ENCODE measurements around the gene EMC8. TPM values are rescaled to one million over a fixed set of nuclear protein-coding genes. Genes with fewer than 3 reads are reported as not detected.

The EMC8 gene
- polyA plus RNA-seq, 1 donor (not counting 4 experiments of a cell fraction or from before 2014, with no cell fraction given) = 38.5 TPM

DNA sequence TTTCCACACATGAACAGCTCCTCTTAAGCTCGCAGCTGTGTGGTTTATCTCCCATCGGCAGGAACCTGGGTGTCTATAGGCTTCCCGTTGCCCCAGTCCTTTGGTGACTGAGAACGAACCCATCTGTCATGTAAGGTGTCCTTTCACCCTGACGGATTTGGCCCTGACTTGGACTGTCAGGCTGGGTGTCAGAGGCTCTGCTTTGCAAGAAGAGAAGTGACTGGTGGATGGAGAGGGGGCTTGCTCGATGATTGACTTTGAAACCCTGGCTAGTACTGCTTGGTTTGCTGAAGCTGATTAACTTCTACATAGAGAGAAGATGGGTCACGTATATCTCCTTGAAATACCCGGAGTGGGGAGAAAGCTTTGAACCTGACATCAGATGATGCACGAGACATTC lies 43.1 kb upstream of the EMC8 start:
- Histone ChIP-seq H3K9ac (ENCODE audit: control insufficient read depth, extremely low read depth, insufficient read depth, low read length) (no peak overlapping the region), H2AFZ (ENCODE audit: control insufficient read depth, low read length) (no peak overlapping the region), H3K9me3 (ENCODE audit: control insufficient read depth, low read depth, low read length) (no peaks in the 10 kb centered on the region), H3K4me1 (ENCODE audit: control insufficient read depth, extremely low read depth, insufficient read depth, low read length) (no peaks in the 10 kb centered on the region), H3K27me3 (ENCODE audit: control insufficient read depth, extremely low read depth, insufficient read depth, low read length) (no peaks in the 10 kb centered on the region), H3K27ac (ENCODE audit: control insufficient read depth, insufficient read depth, low read length) (no peak overlapping the region), H3K4me3 (ENCODE audit: control insufficient read depth in 2 of 3, extremely low read depth in 1 of 3, insufficient read depth in 2 of 3, low read depth in 1 of 3, low read length in 3 of 3) (no peak overlapping the region), H3K4me2 (ENCODE audit: control insufficient read depth, extremely low read depth, insufficient read depth, low read depth, low read length) (no peak overlapping the region), H4K20me1 (ENCODE audit: control insufficient read depth, extremely low read depth, insufficient read depth, low read length) (no peaks in the 10 kb centered on the region), H3K79me2 (ENCODE audit: control insufficient read depth, insufficient read depth, low read length) (no peaks in the 10 kb centered on the region), H3K9me1 (ENCODE audit: control insufficient read depth, extremely low read depth, insufficient read depth, low read length) (no peaks in the 10 kb centered on the region), H3K36me3 (ENCODE audit: control insufficient read depth in 2 of 2, extremely low read depth in 1 of 2, insufficient read depth in 2 of 2, low read length in 2 of 2) (no peaks in the 10 kb centered on the region)
- FAIRE-seq = no peak
- no peak for DNase-seq (ENCODE audit: low read depth, low spot score)
- dilution Hi-C loops (cut with MboI; ENCODE audit: extremely low pct_ligation_motif_present, low sequenced_read_pairs) = no loop called here
- TF ChIP-seq EZH2 (IDR thresholded peaks at IDR 0.05; ENCODE audit: low read length) (no peak), CTCF (optimal IDR thresholded peaks at IDR 0.05 in 1 of 3, IDR thresholded peaks at IDR 0.05 in 1 of 3, conservative IDR thresholded peaks at IDR 0.05 in 1 of 3; ENCODE audit: extremely low read depth in 1 of 3, insufficient read depth in 2 of 3, low read length in 3 of 3) (no peak)

- Histone ChIP-seq H3K4me1 (ENCODE audit: control insufficient read depth, extremely low read depth, insufficient read depth, low read length) (no peaks in the 10 kb centered on the region), H2AFZ (ENCODE audit: control insufficient read depth, low read length) (no peak overlapping the region), H3K27ac (ENCODE audit: control insufficient read depth, insufficient read depth, low read length) (no peak overlapping the region), H3K79me2 (ENCODE audit: control insufficient read depth, insufficient read depth, low read length) (no peaks in the 10 kb centered on the region), H4K20me1 (ENCODE audit: control insufficient read depth, extremely low read depth, insufficient read depth, low read length) (no peaks in the 10 kb centered on the region), H3K9me1 (ENCODE audit: control insufficient read depth, extremely low read depth, insufficient read depth, low read length) (no peaks in the 10 kb centered on the region), H3K9me3 (ENCODE audit: control insufficient read depth, low read depth, low read length) (no peaks in the 10 kb centered on the region), H3K36me3 (ENCODE audit: control insufficient read depth in 2 of 2, extremely low read depth in 1 of 2, insufficient read depth in 2 of 2, low read length in 2 of 2) (no peaks in the 10 kb centered on the region), H3K4me2 (ENCODE audit: control insufficient read depth, extremely low read depth, insufficient read depth, low read depth, low read length) (no peak overlapping the region), H3K4me3 (ENCODE audit: control insufficient read depth in 2 of 3, extremely low read depth in 1 of 3, insufficient read depth in 2 of 3, low read depth in 1 of 3, low read length in 3 of 3) (no peak overlapping the region), H3K27me3 (ENCODE audit: control insufficient read depth, extremely low read depth, insufficient read depth, low read length) (peaks cover 10% of the 10 kb centered on the region), H3K9ac (ENCODE audit: control insufficient read depth, extremely low read depth, insufficient read depth, low read length) (no peak overlapping the region)
- FAIRE-seq (no peak), DNase-seq (ENCODE audit: low read depth, low spot score) (no peak)
- dilution Hi-C loops (cut with MboI; ENCODE audit: extremely low pct_ligation_motif_present, low sequenced_read_pairs) = no loop called here
- TF ChIP-seq CTCF (optimal IDR thresholded peaks at IDR 0.05 in 1 of 3, IDR thresholded peaks at IDR 0.05 in 1 of 3, conservative IDR thresholded peaks at IDR 0.05 in 1 of 3; ENCODE audit: extremely low read depth in 1 of 3, insufficient read depth in 2 of 3, low read length in 3 of 3) (no peak), EZH2 (IDR thresholded peaks at IDR 0.05; ENCODE audit: low read length) (no peak)
Observed at GRCh38 chr16:85840801-85841200, 41.5 kb upstream of the EMC8 start.
